Measurements from ENCODE around the gene ROR1. TPM values are rescaled to one million over a fixed set of nuclear protein-coding genes. Genes with fewer than 3 reads are reported as not detected.
A peak's percentile ranks its signal among the peaks of the same experiment; 100 is the strongest.
"Not testable (repeated sequence)": the region's sequence is repeated elsewhere in the genome, so short reads cannot be mapped to it uniquely, and the experiment has no call there.

Gene ROR1
- total RNA-seq, 1 donor from 2014 or later, result 2.5 TPM

DNA sequence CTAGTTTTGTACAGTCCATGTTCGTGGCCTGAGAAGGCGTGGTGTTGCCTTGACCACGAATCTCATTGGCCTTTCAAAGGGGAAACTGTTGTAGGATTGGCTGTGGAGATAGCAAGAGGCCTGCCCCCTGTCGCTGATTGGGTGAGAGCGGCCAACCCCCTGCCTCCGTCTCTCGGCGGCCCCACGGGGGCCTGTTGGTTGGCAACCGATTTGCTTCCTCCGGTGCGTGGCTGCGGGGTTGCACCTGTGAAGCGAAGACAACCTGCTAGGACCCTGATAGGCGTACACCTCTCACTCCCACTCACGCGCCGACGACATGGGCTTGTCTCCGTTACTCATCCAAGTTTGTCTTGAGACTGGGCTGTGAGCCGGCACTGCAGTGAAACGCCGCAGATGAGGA is 429.6 kb downstream of the ROR1 start, which contains the start of gene UBE2U:
UBE2U (plus strand) TSS at position 204 of the 400 bp plus-strand sequence. CDS start 428 bp downstream, outside the sequence.
- no peak for DNase-seq (ENCODE audit: low read depth)

DNA sequence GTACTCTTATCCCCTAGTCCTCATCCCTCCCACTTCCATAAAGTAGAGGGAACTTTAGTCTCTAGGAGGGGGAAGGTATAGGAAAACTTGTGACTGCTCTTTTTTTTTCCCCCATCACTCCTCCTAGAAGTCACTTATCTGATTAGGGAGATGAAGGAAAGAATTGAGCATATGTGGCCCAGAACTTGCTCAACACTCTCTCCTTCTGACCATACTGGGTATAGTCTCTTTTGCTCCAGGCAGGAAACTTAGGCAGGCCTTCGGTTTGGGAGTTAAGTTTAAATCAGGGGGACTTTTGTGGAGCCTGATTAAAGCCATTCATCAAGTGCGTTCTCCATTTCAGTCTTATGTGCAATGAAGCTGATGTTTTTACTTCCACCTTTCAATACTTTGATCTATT is 435.4 kb downstream of the ROR1 start:
- DNase-seq (ENCODE audit: low read depth), result no peak

DNA sequence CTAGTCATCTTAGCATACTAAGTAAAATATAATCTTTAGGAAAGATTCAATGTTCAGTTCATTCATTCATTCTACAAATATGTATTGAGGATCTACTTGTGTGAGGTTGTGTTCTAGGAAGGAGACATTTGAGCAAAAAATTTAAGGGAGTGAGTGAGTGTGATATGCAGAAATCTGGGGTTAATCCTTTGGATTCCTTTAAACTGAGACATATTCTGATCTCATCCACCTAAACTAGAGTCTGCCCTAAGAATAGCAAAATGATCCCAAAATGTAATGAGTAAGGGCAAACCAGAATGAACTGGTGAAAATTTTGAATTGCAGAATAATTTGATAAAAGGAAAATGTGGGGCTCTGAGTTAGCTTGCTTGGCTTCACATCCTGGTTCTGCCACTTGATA is 438.2 kb downstream of the ROR1 start:
- peak; percentile 36 for DNase-seq (ENCODE audit: low read depth)

DNA sequence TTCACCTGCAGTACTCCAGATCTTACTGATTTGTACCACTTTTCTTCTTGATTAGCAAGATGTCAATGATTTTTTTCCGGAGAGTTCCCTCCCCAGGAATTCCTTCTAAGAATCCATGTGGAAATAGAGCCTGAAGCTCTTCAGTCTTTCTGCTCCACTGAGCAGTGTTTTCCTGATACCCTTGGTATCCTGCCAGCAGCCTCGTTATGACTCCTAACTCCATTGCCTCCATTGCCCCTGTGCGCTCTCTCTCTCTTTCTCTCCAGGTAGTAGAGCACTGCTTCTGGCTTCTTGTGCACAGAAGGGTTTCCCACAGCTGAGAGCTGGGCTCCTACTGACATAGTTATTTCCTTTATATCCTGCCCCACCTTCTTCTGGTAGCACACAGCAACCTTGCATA is 441.8 kb downstream of the ROR1 start:
- no peak for DNase-seq (ENCODE audit: low read depth)

DNA sequence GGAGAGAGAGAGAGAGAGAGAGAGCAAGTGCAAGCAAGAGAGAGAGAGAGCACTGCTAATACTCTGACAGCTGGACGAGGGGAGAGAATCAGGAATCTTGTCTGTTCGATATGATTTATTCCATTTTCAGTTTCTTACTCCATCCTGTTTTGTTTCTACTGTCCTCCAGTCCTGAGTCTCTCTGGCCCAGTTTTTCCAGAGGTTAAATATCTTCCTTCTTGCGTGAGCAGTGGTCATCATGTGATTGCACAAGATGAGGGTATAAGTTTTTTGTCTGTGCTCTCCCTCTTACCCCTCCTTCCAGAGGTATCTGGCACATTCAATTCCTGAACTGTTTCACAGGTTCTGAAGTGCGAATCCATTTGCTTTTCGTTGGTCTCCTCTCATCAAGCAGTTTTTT is 446.4 kb downstream of the ROR1 start:
- no peak for DNase-seq (ENCODE audit: low read depth)

DNA sequence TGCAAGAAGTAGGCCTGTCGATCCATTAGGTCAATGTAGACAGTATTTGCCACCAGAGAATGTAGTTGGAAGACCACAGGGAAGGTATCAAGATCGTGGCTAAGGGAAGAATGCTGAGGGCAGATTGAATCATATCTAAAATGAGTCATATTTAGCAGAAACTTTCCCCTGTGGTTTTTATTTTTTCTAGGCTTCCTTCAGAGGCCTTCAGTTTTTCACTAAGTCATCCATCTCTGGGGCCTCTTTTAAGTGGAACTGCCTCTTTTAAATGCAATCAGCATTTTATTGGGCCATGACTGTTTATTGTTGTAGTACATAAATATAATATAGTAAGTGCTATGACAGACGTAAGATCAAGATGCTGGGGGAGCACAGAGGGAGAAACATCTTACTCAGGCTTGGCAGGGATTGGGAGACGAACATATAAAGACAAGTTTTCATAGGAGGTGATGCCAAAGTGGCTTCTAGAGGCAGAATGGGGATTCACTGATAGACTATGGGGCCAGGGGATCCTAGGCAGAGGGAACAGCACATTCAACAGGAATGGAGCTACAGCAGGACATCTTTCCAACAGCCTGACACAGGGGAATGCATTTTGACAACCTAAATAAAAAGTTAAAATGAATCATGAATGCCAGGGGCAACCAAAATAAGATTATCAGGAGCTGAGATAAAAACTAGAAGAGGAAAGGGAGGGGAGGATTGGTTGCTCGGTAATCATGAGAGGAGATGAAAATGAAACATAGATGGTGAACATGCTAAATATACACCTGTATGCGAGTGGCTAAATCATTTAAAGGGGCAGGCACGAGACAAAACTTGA is 449.7 kb downstream of the ROR1 start:
- DNase-seq (ENCODE audit: low read depth), result peak; percentile 62

DNA sequence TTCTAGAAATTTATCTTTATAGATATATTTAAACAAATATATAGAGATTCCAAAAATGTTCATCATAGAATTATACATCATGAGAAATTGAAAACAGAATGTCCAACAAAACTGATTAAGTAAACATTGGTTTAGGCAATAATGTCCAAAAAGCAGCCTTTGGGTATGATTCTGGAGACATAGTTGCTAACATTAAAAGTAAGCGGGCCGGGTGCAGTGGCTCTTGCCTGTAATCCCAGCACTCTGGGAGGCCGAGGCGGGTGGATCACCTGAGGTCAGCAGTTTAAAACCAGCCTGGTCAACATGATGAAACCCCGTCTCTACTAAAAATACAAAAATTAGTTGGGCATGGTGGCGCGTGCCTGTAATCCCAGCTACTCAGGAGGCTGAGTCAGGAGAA is 450.4 kb downstream of the ROR1 start:
- not testable (repeated sequence) for DNase-seq (ENCODE audit: low read depth)

DNA sequence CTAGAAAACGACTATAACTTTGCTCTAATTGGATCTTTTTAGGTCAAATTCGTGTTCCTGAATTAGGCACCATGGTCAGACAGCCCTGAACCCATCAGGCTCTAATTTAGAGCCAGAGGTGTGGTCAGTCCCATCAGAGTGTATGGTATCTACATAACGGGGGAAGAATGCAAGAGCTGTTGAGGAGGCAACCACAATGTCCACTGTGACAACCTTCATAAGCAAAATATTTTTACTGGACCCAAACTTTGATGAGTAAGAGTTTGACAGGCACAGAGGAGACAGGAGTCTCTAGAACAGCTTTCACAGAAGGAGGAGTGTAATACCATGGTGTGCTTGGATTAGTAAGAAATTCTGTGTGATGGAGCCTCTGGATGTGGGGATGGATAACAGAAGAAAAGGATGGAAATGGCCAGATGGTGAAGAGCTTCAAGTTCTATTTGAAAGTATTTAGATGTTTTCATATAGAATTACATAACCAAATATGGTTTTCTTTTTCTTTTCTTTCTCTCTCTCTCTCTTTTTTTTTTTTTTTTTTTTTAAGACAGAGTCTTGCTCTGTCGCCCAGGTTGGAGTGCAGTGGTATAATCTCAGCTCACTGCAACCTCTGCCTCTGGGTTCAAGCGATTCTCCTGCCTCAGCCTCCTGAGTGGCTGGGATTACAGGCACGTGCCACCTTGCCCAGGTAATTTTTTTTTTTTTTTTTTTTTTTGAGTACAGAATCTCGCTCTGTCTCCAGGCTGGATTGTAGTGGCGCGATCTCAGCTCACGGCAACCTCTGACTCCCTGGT is 454.5 kb downstream of the ROR1 start:
- DNase-seq (ENCODE audit: low read depth), result peak; percentile 53

DNA sequence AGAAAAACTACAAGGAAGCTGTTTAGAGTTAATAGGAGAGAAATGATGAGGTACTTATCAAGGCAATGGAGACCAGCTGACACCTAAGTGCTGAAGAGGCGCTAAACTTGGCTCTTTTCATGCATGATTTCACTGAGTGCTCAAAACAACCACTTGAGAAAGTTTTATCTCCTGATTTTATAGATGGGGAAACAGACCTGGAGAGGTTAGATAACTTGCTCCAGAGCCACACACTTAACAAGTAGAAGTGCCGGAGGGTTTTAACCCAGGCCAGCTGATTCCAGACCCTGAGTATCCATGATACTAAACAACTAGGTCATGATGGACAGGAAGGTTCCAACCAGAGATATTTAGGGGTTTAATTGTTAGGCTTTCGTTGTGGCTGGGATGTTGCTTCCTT is 455.5 kb downstream of the ROR1 start:
- DNase-seq (ENCODE audit: low read depth), result no peak

Other genes with a start within 250 kb of the ROR1 start
- 100 and 101 TPM in 2 replicates for gene PGM1, start 180.6 kb upstream of the ROR1 start, total RNA-seq

All from myocyte (in vitro differentiated cells).